ENCODE data around the gene JARID2. TPM values are rescaled to one million over a fixed set of nuclear protein-coding genes. Genes with fewer than 3 reads are reported as not detected.

Gene JARID2
- polyA plus RNA-seq, 1 donor = 13.1 TPM

DNA sequence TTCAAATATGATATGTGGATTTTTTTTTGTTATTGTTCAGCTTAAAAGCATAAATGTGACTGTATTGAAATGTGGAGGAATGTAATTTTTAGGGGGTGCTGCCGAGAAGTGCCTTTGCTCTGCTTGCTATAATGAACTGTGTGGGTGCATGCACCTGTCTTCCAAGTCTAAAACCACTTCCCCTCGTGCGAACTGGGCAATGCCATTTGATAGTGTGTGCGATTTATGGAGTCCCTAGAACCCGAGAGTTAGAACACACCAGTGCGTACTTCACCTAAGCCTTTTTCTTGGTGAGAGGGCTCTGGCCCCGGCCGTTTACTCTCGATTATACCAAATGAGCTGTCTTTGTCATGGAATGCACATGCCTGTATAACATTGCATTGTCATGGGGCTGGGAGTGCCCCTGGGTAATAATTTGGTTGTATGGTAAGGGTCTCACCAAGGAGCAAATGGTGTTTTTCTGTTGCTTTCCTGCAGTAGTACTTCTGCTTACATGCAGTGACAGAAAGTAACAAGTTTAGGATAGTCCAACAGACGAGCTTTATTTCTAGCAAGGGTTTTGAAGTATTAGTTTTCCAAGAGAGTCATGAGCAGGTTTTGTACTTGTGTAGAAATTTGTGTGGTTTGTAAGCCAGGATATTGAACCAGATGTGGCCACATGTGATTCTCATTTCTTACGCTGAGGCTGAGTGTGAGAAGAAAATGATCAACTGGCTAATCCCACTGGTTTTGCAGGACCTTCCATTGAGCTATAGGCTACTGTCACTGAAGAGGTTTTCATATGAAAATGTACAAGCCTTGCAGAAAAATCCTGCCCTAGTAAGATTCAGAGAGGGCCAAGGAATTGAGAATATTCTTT is 244.6 kb downstream of the JARID2 start:
- DNase-seq (ENCODE audit: low read depth) = no peak

DNA sequence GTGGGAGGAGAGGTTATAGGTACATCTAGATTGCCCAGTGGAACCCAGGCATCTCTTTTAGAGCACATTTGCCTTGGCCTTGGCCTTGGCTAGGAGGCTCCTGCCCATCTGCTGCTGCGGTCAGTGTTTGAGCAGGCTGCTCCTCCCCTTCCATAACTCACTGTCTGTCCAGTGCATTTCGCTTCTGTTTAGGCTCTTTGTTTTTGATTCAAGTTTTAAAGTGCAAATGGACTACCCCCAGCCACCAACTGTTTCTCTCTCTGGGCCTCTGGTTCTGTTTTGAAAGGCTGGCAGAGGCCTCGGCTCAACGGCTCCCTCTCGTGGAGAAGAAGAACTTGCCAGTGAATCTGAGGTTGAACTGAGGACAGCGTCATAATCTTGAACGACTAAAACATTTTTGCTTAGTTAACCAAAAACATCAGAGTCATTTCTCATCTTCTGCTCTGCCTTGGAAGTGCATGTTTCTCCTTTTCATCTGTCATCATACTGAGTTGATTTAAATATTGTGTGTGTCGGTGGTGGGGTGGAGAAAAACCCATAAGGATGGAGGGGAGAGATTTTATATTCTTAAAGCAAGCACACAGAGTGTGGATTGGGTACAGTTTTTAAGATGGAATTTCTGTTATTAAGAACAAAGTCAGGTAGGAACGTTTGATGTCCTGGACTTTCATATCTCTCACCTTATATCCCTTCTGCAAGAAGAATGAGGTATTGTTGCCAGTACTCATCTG is 245.6 kb downstream of the JARID2 start:
- peak; percentile 39 for DNase-seq (ENCODE audit: low read depth)

DNA sequence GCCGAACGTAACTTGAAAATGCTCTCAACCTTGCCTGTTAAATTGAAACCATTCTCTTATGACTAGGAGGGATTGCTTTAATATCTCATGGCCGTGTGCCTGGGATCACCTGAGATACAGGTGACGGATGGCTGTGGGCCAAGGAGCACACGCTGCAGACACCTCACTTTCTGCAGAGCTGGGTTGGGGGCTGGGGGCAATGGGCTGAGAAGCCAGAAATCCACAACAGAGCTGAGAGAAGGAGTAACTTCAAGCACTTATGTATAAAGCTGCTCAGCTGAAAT is 246.1 kb downstream of the JARID2 start:
- no peak for DNase-seq (ENCODE audit: low read depth)

DNA sequence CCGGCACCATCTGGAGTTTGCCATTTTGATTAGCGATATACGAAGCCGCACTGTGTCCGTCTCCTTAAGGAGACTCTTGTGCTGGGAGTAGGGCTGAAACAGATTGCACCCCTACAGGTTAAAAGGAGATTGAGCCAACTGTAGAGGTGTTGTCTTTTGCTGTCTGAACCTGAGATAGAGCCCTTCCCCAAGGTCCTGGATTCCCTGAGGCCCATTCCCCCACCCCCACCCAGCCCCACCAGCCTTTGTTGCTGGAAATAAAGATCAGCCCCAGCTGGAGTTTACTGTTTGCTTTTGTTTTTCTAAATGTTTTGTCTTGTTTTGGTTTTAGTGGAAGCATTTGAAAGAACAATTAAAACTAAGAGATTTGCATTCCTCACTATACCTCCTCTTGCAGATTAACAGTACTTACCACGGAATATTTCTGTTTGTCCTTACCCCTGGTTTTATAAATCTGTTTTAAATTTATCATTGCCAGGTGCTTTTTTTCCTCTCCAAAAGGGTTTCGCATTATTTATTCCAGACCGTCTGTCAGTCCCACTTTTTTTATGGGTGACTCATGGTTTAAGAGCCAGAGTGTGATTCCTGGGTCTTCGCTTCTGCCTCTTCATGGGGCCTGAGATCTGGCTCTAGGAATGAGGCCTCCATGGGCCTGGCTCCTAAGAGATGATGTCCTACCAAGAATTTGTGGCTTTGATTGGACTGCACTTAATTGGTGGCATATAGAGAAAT is 247.7 kb downstream of the JARID2 start:
- DNase-seq (ENCODE audit: low read depth) = no peak

DNA sequence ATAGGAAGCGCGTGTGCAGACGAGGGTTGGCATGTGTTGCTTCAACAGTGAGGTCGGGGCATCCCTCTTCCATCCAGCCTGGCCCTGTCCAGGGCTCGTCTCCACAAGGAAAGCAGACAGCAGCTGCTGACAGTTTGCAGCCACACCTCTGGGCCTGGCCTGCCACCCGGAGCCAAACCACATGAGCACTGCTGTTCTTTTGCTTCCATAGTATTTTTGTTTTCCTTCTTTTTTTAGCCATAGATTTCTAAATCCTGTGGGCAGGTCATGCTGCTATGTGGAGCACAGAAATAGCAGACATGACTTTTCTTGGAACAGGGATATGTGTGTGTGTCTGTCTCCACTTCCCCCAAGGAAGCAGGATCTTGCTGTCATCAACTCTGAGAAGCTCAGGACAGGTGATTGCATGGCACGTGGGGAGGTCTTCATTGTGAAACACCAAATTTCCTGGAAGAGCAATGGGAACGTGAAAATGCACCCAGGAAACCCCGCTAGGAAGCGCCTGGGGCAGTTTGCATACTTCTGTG is 249.6 kb downstream of the JARID2 start:
- DNase-seq (ENCODE audit: low read depth) = no peak

DNA sequence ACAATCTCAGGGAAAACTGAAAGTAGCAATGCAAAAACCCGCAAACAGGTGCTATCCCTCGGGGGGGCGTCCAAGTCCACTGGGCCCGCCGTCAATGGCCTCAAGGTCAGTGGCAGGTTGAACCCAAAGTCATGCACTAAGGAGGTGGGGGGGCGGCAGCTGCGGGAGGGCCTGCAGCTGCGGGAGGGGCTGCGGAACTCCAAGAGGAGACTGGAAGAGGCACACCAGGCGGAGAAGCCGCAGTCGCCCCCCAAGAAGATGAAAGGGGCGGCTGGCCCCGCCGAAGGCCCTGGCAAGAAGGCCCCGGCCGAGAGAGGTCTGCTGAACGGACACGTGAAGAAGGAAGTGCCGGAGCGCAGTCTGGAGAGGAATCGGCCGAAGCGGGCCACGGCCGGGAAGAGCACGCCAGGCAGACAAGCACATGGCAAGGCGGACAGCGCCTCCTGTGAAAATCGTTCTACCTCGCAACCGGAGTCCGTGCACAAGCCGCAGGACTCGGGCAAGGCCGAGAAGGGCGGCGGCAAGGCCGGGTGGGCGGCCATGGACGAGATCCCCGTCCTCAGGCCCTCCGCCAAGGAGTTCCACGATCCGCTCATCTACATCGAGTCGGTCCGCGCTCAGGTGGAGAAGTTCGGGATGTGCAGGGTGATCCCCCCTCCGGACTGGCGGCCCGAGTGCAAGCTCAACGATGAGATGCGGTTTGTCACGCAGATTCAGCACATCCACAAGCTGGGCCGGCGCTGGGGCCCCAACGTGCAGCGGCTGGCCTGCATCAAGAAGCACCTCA is 250.7 kb downstream of the JARID2 start:
- DNase-seq (ENCODE audit: low read depth) = no peak

DNA sequence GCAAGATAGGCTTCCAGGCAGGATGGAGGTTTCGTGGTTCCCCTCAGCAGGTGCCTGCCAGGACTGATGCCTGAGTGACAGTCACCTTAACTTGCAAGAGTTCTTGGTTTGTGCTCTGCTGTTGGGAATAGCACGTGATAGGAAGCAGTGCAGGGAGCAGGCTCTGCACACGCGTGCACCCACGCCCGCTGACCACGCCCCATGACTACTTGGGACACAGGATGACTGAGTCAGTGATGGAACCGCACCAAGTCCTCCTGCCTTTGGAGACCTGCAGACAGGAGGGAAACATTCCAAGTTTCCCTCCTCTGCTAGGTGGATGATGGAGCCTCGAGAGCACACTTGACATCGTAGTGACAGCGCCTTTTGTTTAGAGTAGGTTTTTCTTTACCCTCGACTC is 252.8 kb downstream of the JARID2 start:
- DNase-seq (ENCODE audit: low read depth) = no peak

DNA sequence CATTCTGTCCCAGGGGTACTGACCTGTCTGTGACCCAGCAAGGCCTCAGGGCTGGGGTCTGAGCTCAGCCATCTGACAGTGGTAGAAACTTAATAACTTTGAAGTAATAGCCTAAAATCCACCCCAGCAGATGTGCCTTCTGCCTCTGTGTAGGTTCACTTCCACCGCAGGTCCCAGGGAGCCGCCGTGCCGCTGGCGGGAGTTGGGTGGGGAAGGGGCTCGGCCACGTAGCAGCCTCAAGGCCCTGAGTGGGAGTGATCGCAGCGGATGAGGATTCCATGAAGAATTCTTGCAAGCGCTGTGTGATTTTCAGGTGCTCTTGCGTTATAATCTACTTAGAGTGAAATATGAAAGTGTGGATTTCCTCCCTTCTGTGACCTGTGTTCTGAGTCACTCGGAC is 253.3 kb downstream of the JARID2 start:
- no peak for DNase-seq (ENCODE audit: low read depth)

DNA sequence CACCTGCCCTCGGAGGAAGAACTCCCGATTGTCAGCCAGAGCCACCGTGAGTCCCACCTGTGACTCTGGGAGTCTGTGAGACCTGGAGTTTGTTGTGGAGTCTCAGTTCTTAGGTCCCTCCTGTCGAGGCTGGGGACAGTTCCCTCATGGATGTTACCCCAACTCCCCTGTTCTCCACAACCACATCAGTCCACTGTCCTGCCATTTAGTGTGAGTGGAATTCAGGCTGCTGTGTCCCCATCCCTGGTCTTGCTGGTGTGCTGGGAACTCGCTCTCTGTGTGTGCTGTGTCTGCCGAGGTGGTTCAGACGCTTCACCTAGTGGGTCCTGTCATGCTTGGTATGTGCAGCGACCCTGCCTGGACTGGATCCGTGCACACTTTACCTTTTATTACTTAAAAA is 253.7 kb downstream of the JARID2 start:
- no peak for DNase-seq (ENCODE audit: low read depth)

DNA sequence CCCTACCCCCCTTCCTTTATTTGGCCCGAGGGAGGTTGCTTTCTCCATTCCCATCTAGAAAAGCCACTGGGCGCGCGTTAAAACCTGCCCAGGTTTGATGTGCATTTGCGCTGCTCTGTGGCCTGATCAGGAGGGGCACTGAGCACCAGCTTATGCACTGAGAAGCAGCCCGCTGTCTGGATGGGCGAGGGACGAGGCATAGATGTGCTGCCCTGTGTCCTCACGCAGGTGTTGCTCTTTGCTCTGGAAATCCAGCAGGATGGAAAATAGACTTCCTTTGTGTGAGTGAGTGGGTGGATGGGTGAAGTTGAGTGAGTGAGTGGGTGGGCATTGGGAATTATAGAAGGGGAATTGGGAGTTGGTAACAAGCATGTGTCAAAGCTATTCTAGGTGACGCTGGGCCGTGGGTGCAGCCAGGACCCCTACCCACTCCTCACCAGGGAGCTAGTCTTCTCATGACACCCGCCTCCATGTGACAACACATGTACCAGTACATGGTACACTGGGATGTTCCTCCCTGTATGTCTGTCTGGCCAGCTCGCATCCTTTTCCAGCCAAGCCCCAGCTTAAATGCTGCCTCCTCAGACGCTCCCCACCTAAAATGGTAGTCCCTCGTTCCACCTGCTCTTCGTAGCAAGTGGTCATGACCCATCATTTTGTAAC is 254.3 kb downstream of the JARID2 start:
- no peak for DNase-seq (ENCODE audit: low read depth)

DNA sequence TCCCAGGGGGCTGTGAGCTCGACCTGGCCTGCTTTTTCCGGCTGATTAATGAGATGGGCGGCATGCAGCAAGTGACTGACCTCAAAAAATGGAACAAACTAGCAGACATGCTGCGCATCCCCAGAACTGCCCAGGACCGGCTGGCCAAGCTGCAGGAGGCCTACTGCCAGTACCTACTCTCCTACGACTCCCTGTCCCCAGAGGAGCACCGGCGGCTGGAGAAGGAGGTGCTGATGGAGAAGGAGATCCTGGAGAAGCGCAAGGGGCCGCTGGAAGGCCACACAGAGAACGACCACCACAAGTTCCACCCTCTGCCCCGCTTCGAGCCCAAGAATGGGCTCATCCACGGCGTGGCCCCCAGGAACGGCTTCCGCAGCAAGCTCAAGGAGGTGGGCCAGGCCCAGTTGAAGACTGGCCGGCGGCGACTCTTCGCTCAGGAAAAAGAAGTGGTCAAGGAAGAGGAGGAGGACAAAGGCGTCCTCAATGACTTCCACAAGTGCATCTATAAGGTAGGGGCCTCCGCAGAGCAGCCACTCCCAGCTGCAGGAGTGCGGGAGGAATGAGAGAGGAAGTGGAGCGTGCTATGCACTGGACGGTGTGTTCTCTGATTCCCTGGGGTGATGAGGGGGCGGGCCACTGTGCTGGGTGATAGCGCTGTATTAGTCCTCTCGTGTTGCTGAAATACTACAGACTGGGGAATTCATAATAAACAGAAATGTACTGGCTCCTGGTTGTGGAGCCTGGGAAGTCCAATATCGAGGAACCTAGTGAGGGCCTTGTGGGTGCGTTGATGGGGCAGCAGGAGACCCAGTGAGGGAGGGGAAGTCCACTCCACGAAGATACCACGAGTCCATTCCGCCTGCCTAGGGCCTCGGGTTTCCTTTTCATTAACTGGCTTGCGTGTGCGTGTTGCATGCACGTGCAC is 255.3 kb downstream of the JARID2 start:
- DNase-seq (ENCODE audit: low read depth) = no peak

DNA sequence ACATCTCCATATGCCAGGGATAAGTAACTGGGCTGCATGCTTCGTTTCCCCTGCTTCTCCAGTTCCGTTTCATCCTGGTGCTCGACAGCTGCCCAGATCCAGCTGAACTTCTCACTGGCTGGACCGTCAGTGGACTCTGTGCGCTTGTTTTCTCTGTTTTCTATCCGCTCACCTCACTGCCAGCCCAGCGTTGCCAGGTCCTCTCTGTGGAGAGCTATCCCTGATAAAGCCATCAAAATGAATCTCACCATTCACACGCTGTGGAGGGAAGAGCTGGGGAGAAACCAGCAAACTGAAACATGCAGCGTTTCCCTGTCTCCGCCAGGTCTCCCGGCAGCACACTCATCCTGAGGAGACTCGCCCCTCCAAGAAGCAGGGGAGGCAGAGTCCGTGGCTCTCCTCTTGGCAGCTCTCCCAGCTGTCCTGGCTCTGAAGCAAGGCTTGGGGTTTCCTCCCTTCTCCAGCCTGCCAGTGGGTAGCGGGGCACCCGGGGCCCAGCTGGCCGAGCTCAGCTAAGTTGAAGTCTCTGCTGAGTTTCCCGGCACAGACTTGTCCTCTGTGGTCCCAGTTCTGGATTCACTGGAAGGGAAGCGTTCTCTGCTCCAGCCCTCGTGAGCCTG is 256.1 kb downstream of the JARID2 start:
- DNase-seq (ENCODE audit: low read depth) = no peak

DNA sequence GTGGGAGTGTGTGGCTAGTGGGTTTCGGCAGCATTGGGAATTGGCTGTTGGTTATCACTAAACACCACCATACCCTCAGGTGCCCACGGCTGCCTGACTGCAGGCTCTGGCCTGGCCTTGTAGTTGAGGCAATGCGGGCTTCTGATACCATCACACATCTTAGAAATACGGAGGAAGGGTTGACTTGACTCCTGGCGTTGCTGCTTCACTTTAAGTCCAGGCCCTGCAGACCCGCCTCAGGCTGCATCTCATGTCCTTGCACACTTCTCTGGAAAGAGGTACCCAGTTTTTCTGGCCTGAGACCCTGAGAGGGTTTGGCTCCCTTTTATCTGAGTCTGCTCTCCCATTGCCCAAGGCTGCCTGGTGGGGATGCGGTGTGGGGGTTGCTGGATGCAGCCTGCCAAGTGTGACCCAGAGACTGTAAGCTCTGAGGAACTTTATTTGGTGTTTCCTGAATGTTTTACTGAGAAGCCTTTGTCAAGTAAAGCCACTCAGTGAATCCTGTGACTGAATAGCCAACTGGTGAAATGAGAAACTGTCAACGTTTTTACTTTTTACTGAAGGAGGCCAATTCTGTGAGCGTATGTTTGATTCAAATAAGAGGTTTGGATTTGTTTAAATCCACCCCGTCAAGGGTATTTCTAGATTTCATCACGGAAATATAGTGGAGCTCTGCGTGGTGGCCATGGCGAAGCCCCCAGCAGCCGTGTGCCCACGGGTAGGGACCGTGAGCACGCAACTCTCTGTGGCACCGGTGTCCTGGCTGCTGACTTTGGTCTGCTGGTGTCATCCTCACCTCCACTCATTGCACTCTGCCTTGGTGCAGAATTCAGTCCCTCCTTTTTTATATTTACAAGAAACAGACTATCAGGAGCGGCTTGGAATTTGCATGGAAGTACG is 256.8 kb downstream of the JARID2 start:
- no peak for DNase-seq (ENCODE audit: low read depth)

DNA sequence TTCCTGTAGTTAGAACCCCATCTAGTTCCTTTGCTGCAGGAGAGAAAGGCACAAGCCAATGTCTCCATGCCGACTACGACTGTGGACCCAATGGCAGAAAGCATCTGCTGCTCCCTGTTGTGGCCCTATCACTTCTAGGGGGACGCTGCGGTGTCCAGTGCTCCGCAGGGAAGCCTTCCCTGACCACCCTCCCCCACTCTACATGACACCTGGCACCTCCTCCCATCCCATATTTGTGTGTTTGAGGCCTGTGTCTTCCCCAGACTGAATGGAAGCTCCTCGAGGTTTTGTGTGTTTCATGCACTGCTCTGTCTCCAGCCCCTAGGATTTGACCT is 257.4 kb downstream of the JARID2 start:
- DNase-seq (ENCODE audit: low read depth) = no peak

DNA sequence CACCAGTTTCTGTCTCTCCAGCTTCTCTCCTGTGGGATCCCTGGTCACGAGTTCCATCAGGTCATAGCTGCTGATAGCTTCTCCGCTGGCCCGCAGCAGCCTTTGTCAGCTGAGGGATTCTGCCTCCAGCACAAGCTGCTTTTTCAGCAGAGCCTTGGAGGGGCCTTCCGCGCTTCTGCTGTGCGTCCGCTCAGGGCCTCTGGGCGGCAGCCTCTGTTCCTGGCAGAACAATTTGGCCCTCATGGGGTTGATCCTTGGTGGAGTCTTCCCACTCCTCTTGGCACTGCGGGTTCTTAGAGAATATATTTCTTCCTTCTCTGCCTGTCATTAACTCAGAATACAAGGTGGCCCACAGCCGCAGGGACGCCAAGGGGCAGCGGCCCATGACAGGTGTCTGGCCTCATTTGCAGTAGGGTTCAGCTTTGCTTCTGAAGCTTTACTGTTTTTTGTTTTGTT is 258.2 kb downstream of the JARID2 start:
- no peak for DNase-seq (ENCODE audit: low read depth)

DNA sequence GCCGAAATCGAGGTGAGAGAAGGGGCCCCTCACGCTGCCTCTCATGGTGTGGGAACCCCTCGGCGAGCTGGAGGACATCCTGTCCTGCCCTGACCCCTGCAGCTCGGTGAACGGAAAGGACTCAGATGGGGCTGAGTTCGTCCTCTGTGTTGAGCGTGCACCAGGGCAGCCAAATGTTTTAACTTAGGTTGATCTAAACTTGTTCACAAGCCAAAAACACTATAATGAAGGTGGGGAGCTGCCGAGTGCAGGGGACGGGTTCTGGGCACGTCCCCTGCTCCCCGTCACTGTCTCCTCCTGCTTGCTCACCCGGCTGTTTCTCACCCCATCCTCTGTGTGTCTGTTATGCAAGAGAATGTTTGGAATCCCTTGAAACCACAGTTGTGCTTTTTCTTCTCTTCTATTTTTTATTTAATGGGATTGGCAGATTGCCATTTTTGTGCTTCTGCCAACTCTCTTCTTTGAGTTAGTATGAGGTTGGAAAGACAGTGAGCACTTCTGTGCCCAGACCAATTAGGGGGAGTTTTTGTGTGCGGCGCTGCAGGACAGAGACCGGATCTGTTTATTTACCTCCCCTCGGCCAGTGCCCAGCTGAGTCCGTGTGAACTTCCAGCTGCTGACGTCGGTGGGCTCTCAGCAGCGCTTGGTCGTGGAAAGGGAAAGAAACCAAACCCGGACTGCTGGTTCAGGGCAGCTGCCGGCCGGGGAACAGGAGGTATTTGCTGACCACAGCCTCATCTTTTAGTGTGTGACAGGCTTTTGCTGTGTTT is 258.9 kb downstream of the JARID2 start:
- peak; percentile 78 for DNase-seq (ENCODE audit: low read depth)

DNA sequence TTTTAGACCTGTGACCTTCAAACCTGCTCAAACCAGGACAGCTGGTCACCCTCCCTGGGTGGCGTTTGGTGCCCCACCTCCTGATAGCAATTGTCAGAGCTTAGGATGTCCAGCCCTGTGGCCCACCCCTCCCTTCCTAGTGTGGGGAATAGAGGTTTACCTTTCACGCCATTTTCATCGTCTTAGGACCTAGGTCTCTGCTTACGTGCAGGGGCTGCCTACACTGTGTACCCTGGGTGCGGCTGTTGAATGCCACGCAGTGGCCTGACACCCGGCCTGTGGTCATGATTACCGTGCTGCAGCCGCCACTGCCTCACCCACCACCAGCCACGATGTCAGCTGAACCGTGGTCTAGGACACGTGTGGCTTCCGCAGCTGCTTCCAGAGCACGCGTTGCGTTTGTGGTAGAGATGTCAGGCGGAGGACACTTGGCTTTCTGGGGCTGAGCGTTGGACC is 259.6 kb downstream of the JARID2 start:
- no peak for DNase-seq (ENCODE audit: low read depth)

DNA sequence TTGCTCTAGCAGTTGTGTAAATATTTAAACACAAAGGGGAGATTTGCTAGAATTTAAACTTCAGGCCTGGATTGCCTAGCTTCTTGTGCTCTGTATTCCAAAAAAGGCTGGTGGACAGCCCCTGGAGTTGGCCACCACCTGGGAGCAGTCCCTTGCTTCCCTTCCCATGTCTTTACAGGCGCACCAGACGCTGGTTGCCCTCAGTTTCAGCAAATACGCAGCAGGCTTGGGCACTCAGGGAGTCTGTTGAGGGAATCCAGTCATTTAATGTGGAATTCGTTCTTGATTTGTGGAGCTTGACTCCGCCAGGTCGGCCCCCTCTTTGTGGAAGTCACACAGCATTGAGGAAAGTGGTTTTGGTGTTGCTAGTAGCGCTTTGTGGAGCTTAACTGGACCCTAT is 260.2 kb downstream of the JARID2 start:
- DNase-seq (ENCODE audit: low read depth) = no peak

All from forelimb muscle (tissue), 1 donor.